Measurements from ENCODE around the gene TOX4. TPM values are rescaled to one million over a fixed set of nuclear protein-coding genes. Genes with fewer than 3 reads are reported as not detected.
A peak's percentile ranks its signal among the peaks of the same experiment; 100 is the strongest.

TOX4 gene
- total and polyA plus RNA-seq, 2 of the 8 experiments (the other 6 are each of a cell fraction or from before 2014, with no cell fraction given), result 51.5 to 58.3 TPM

DNA sequence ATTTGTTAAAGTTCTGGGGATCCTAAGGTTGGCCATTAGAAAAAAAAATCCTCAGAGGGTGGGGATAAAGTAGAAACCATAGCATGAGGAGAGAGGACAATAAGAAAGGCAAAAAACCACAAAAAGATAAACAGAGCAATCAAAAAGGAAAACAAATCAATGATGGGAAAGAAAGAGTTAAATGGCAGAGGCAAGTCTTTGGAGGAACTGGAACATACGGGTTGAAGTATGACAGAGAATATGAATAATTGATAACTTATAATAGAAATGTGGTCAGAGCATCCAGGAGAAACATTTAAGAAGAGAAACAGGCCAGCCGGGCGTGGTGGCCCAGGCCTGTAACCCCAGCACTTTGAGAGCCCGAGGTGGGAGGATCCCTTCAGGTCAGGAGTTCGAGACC is 67.0 kb downstream of the TOX4 start:
- FAIRE-seq, result no peak
- Histone ChIP-seq H3K4me1 (replicated peaks in 1 of 4; ENCODE audit: control insufficient read depth in 3 of 4, insufficient read depth in 4 of 4, low read length in 3 of 4) (peaks cover 0 to 12% (median 4%) of the 10 kb centered on the region in 4 experiments; a peak in 5 of 7 replicates), H3K79me2 (ENCODE audit: control insufficient read depth in 1 of 2, insufficient read depth in 2 of 2, low read length in 2 of 2) (0 out of 4 replicates have a peak, but pooled peaks cover 0 to under 1% of the 10 kb centered on the region in 2 experiments), H2AFZ (ENCODE audit: low read length) (no peak overlapping the region), H3K4ac (replicated peaks; ENCODE audit: insufficient read length, low read depth, low read length) (no peak overlapping the region), H3K14ac (ENCODE audit: insufficient read length) (no peak overlapping the region), H2BK120ac (replicated peaks; ENCODE audit: low read depth, low read length) (no peak overlapping the region), H3K79me1 (ENCODE audit: low read depth, low read length) (no peaks in the 10 kb centered on the region), H2AK5ac (ENCODE audit: low read depth, low read length) (no peak overlapping the region), H3K4me2 (ENCODE audit: insufficient read depth in 1 of 2, low read depth in 2 of 2, low read length in 2 of 2) (peak overlapping the region; percentile 56 to 64; a peak in 3 of 4 replicates), H3K36me3 (ENCODE audit: control insufficient read depth in 2 of 4, insufficient read depth in 4 of 4, low read length in 3 of 4) (no peaks in the 10 kb centered on the region), H2BK5ac (ENCODE audit: low read depth, low read length) (peak overlapping the region; percentile 20; the same call in 1 of the 2 replicates), H3K27me3 (replicated peaks in 1 of 4; ENCODE audit: control insufficient read depth in 3 of 4, extremely low read depth in 1 of 4, insufficient read depth in 3 of 4, low read length in 3 of 4) (no peaks in the 10 kb centered on the region), H3K4me3 (ENCODE audit: extremely low read depth in 1 of 4, insufficient read depth in 2 of 4, low read depth in 3 of 4, low read length in 4 of 4) (peak overlapping the region in 2 of 4 experiments; percentile 2 to 44; a peak in 5 of 8 replicates), H2BK20ac (ENCODE audit: low read length) (0 out of 2 replicates have a peak overlapping the region, but pooled peaks have one; percentile 72), H4K5ac (ENCODE audit: insufficient read length, low read depth, low read length) (no peak overlapping the region), H3K27ac (ENCODE audit: low read depth, low read length) (0 out of 2 replicates have a peak overlapping the region, but pooled peaks have one; percentile 63), H4K8ac (ENCODE audit: extremely low read depth, insufficient read depth, low read length) (no peak overlapping the region), H2BK15ac (ENCODE audit: low read length) (no peak overlapping the region), H3K23me2 (ENCODE audit: low read depth, low read length) (no peaks in the 10 kb centered on the region; the same call in 1 of the 2 replicates), H4K20me1 (replicated peaks in 1 of 2; ENCODE audit: control insufficient read depth in 1 of 2, insufficient read depth in 2 of 2, low read length in 2 of 2) (no peaks in the 10 kb centered on the region), H3K18ac (ENCODE audit: extremely low read depth, low read length) (peak overlapping the region; percentile 25; the same call in 1 of the 2 replicates), H3K9me3 (ENCODE audit: insufficient read depth in 2 of 2, low read depth in 1 of 2, low read length in 1 of 2) (peaks cover 0 to 6% of the 10 kb centered on the region in 2 experiments; a peak in 2 of 4 replicates), H3K9ac (replicated peaks in 1 of 4; ENCODE audit: extremely low read depth in 1 of 4, low read depth in 3 of 4, low read length in 3 of 4) (no peak overlapping the region), H4K91ac (replicated peaks; ENCODE audit: insufficient read length, low read length) (no peak overlapping the region), H3K56ac (replicated peaks; ENCODE audit: insufficient read length, low read depth, low read length) (no peak overlapping the region), H3K23ac (ENCODE audit: insufficient read length) (no peak overlapping the region), H2BK12ac (ENCODE audit: low read depth, low read length) (peak overlapping the region; percentile 6; the same call in 1 of the 2 replicates)
- ChIA-PET CTCF (ENCODE audit: partially characterized antibody) (no interaction called here), POLR2A (ENCODE audit: partially characterized antibody) (interaction anchor here (0.7 to 32.5 kb wide), 2 partner anchors 17 to 25 kb away, joined by 3 to 769 read pairs; partner anchors contain the start of genes METTL3 and SALL2)
- TF ChIP-seq ASH2L (IDR thresholded peaks at IDR 0.05; ENCODE audit: low read length), result peak; percentile 83
- TF ChIP-seq YY1 (IDR thresholded peaks at IDR 0.05; ENCODE audit: low read depth, low read length), result no peak
- TF ChIP-seq EGR1 (IDR thresholded peaks at IDR 0.05; ENCODE audit: borderline replicate concordance, low read depth, low read length), result no peak
- no peak for DNase-seq (ENCODE audit: low read depth in 1 of 2, low spot score in 2 of 2)
- WGBS, 2 experiments (ENCODE audit: extremely low coverage in 1 of 2, insufficient coverage in 1 of 2, insufficient read length in 1 of 2, insufficient replicate concordance in 2 of 2, low coverage in 1 of 2, low lambda C conversion rate in 2 of 2, missing lambda C conversion rate in 1 of 2), result 61% methylated on average over 5 of the region's 5 CpGs; no CpG with 5 or more reads in 1 of the 2 experiments
